PC-9 (cell line): ENCODE data around the gene RASAL3. TPM values are rescaled to one million over a fixed set of nuclear protein-coding genes. Genes with fewer than 3 reads are reported as not detected.

Experiments
- BruUV-seq: library from RNA; stranded (reverse); fragments of 400-500 nt; replicated peaks from 2 replicates; lab custom pipeline; 2021; lab: Mats Ljungman, UMichigan
- CTCF ChIA-PET: fragments of 300-600 bp; sonication (Branson Sonifier 250); formaldehyde crosslinking; loops from one replicate; lab custom pipeline; 2022; ENCODE audit warnings: antibody characterized with exemption; lab: Charles Lee
- POLR2A ChIA-PET: fragments of 300-600 bp; sonication (Branson Sonifier 250); formaldehyde crosslinking; loops from one replicate; lab custom pipeline; 2022; ENCODE audit warnings: antibody characterized with exemption; ENCODE audit not compliant: unreplicated experiment; lab: Charles Lee
- DNase-seq, 2 experiments: peaks; one replicate each; pipeline versions ENCODE4 v3.0.0 to v3.0.0-alpha.2; 2015 to 2022; ENCODE audit warnings: mixed read lengths in 1 of 2
- H2AFZ ChIP-seq: fragments of 200-600 bp; sonication (generic); 2 replicates; pipeline ENCODE4 v1.8.1; 2017; ENCODE audit warnings: antibody characterized with exemption
- H3F3A ChIP-seq: fragments of 200-600 bp; sonication (generic); 2 replicates; pipeline ENCODE4 v1.8.1; 2017; ENCODE audit warnings: antibody characterized with exemption, mild to moderate bottlenecking, low read depth; ENCODE audit not compliant: insufficient read depth
- H3K27ac ChIP-seq: fragments of 200-600 bp; sonication (generic); 2 replicates; pipeline ENCODE4 v1.6.1; 2016; ENCODE audit warnings: mixed run types
- H3K27me3 ChIP-seq: fragments of 200-600 bp; sonication (generic); 2 replicates; pipeline ENCODE4 v1.6.1; 2016; ENCODE audit warnings: low read depth, mixed run types; ENCODE audit not compliant: insufficient read depth
- H3K36me3 ChIP-seq: fragments of 200-600 bp; sonication (generic); 2 replicates; pipeline ENCODE4 v1.6.1; 2016; ENCODE audit warnings: low read depth, mixed run types
- H3K4me1 ChIP-seq: fragments of 200-600 bp; sonication (generic); replicated peaks from 2 replicates; pipeline ENCODE4 v1.6.1; 2016; ENCODE audit warnings: mixed run types; ENCODE audit not compliant: insufficient read depth
- H3K4me2 ChIP-seq: fragments of 200-600 bp; sonication (generic); 2 replicates; pipeline ENCODE4 v1.6.1; 2017; ENCODE audit warnings: mixed run types
- H3K4me3 ChIP-seq: fragments of 200-600 bp; sonication (generic); 2 replicates; pipeline ENCODE4 v1.6.1; 2016; ENCODE audit warnings: mixed run types
- H3K79me2 ChIP-seq: fragments of 200-600 bp; sonication (generic); 2 replicates; pipeline ENCODE4 v1.6.1; 2017; ENCODE audit warnings: low read depth, mixed run types
- H3K9me2 ChIP-seq: fragments of 200-600 bp; sonication (generic); 2 replicates; pipeline ENCODE4 v1.8.1; 2017; ENCODE audit warnings: mild to moderate bottlenecking; ENCODE audit not compliant: insufficient read depth
- H3K9me3 ChIP-seq: fragments of 200-600 bp; sonication (generic); 2 replicates; pipeline ENCODE4 v1.8.1; 2016; ENCODE audit warnings: low read depth; ENCODE audit not compliant: insufficient read depth
- H4K20me1 ChIP-seq: fragments of 200-600 bp; sonication (generic); 2 replicates; pipeline ENCODE4 v1.8.1; 2017; ENCODE audit not compliant: insufficient read depth
- EZH2 ChIP-seq: fragments of 200-600 bp; sonication (generic); IDR thresholded peaks from 2 replicates; pipeline ENCODE4 v1.8.0; 2017; ENCODE audit warnings: antibody characterized with exemption, low read depth
- intact Hi-C: fragments of 100-400 bp; cut with micrococcal nuclease; formaldehyde crosslinking; loops from one replicate; pipeline ENCODE4 v1.10.0; 2022; ENCODE audit not compliant: unreplicated experiment
- total RNA-seq: library from RNA; stranded (reverse); gene quantifications from 2 replicates; pipeline ENCODE4 v1.2.3, GENCODE V29; 2021
- TF ChIP-seq, protein P1 (sequence below): fragments of 200-600 bp; sonication (generic); conservative IDR thresholded peaks from 2 replicates; pipeline ENCODE4 v1.6.1; 2017; ENCODE audit warnings: mixed run types, antibody characterized with exemption, mild to moderate bottlenecking, moderate library complexity

RASAL3 gene
- total RNA-seq, 1 experiment from 2014 or later = not detected

DNA sequence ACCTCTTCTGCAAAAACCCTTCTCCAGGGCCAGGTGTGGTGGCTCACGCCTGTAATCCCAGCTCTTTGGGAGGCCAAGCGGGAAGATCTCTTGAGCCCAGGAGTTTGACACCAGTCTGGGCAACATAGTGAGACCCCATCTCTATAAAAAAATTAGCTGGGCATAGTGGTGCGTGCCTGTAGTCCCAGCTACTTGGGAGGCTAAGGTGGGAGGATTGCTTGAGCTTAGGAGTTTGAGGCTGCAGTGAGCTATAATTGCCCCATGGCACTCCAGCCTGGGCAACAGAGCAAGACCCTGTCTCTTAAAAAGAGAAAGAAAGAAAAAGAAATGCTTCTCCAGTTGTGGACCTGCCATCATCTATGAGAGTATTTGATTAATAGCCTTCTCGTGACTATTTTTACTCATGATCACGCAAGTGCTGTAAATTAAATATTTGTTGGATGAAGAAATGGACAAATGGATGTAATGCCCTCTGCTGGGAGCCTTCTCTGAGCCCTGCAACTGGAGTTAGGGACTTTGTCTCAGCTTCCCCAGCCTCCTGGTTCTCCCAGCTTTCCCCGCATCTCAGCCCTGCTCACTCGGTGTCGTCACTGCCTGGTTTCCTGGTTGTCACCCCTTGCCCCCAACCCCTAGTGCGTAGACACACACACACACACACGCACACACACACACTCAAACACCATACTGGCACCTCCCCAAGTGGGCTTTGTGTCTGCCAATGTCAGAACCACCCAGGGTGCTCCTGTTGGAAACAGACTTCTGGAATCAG is 26.8 kb downstream of the RASAL3 start:
- H3K4me2 ChIP-seq = no peak overlapping the region

DNA sequence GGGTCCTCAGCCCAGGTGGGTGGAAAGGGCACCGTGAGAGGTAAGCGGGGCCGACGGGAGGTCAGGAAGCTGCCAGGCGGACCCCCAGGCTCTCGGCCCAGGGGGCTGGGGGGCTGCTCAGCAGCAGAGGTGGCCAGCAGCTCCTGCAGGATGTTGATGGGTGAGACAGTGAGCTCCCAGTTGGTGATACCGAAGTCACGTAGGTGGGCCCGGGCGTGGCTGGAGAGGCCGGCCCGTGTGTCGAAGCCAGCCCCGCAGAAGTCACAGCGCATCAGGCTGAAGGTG is 27.6 kb downstream of the RASAL3 start:
- no peak for TF ChIP-seq EZH2
- TF ChIP-seq, protein P1, sequence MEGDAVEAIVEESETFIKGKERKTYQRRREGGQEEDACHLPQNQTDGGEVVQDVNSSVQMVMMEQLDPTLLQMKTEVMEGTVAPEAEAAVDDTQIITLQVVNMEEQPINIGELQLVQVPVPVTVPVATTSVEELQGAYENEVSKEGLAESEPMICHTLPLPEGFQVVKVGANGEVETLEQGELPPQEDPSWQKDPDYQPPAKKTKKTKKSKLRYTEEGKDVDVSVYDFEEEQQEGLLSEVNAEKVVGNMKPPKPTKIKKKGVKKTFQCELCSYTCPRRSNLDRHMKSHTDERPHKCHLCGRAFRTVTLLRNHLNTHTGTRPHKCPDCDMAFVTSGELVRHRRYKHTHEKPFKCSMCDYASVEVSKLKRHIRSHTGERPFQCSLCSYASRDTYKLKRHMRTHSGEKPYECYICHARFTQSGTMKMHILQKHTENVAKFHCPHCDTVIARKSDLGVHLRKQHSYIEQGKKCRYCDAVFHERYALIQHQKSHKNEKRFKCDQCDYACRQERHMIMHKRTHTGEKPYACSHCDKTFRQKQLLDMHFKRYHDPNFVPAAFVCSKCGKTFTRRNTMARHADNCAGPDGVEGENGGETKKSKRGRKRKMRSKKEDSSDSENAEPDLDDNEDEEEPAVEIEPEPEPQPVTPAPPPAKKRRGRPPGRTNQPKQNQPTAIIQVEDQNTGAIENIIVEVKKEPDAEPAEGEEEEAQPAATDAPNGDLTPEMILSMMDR = no peak
- POLR2A ChIA-PET = no interaction called here
- Histone ChIP-seq H3K27me3 (no peaks in the 10 kb centered on the region), H3K79me2 (peaks cover 5% of the 10 kb centered on the region), H3K9me2 (no peaks in the 10 kb centered on the region), H3K4me3 (no peak overlapping the region), H3K9me3 (no peaks in the 10 kb centered on the region), H3K27ac (no peak overlapping the region), H3K36me3 (no peaks in the 10 kb centered on the region), H3K4me1 (0 out of 2 replicates have a peak, but pooled peaks cover 5% of the 10 kb centered on the region), H3K4me2 (no peak overlapping the region), H4K20me1 (no peaks in the 10 kb centered on the region), H3F3A (peaks cover 8% of the 10 kb centered on the region; the same call in 1 of the 2 replicates), H2AFZ (no peak overlapping the region)
- intact Hi-C loops = no loop called here
- BruUV-seq = no TSS peak
- DNase-seq = no peak
- CTCF ChIA-PET = interaction anchor here (0.6 kb wide), 1 partner anchor 749 kb away, joined by 3 read pairs; no protein-coding TSS in a partner anchor

More for the DNA sequence above, 26.8 kb downstream of the RASAL3 start:
- Histone ChIP-seq H3K79me2 (no peaks in the 10 kb centered on the region), H3K9me3 (no peaks in the 10 kb centered on the region), H3K4me3 (no peak overlapping the region), H4K20me1 (no peaks in the 10 kb centered on the region), H3K9me2 (no peaks in the 10 kb centered on the region), H3K27ac (no peak overlapping the region), H3K27me3 (no peaks in the 10 kb centered on the region), H3F3A (peaks cover 8% of the 10 kb centered on the region; the same call in 1 of the 2 replicates), H3K4me1 (0 out of 2 replicates have a peak, but pooled peaks cover 5% of the 10 kb centered on the region), H3K36me3 (no peaks in the 10 kb centered on the region), H2AFZ (no peak overlapping the region)
- no TSS peak for BruUV-seq
- intact Hi-C loops = no loop called here
- TF ChIP-seq, protein P1 = no peak
- TF ChIP-seq EZH2 = no peak
- CTCF ChIA-PET = no interaction called here
- no peak for DNase-seq
- POLR2A ChIA-PET = no interaction called here

DNA sequence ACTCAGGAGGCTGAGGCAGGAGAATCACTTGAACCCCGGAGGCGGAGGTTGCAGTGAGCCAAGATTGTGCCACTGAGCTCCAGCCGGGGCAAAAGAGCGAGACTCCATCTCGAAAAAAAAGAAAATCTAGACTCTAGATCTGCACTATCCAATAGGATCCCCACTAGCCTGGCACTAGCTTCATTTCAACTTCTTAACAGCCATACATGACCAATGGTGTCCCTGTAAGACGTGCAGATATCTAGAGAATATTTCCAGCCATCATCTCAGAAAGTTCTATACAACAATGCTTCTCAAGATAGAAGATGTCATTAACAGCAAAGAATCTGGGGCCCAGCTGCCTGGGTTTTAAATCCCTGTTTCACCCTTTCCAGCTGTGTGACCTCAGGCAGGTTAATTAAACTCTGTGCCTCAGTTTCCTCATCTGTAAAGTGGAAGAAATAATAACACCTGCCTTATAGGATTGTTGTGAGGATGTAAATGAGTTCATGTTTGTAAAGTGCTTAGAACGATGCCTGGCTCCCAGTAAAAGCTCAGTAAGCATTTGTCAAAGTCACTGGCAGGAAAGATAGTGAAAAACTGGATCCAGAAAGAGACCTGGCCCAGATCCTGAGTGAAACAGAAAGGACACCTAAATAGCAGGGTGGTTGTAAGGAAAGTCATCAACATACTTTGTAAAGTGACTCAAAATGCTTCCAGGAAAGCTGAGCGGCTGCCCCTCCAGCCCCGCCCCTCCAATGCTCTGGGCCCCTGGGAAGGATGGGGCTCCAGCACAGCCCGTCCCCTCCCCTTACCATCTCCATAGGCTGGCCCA is 28.1 kb downstream of the RASAL3 start:
- TF ChIP-seq, protein P1 = no peak
- no peak for TF ChIP-seq EZH2
- CTCF ChIA-PET = interaction anchor here (0.6 kb wide), 1 partner anchor 749 kb away, joined by 3 read pairs; no protein-coding TSS in a partner anchor

More for the DNA sequence above, 28.1 kb downstream of the RASAL3 start:
- H3K36me3 ChIP-seq = no peaks in the 10 kb centered on the region
- H3K27me3 ChIP-seq = no peaks in the 10 kb centered on the region
- no peaks in the 10 kb centered on the region for H4K20me1 ChIP-seq
- H3K9me3 ChIP-seq = no peaks in the 10 kb centered on the region
- no TSS peak for BruUV-seq
- H3K9me2 ChIP-seq = no peaks in the 10 kb centered on the region
- peaks cover 5% of the 10 kb centered on the region for H3K4me1 ChIP-seq
- H3K4me2 ChIP-seq = no peak overlapping the region
- no peak overlapping the region for H3K27ac ChIP-seq
- H3K4me3 ChIP-seq = no peak overlapping the region
- intact Hi-C loops = no loop called here
- peaks cover 10% of the 10 kb centered on the region for H3K79me2 ChIP-seq
- no peak overlapping the region for H2AFZ ChIP-seq
- POLR2A ChIA-PET = interaction anchor here (0.6 to 1.0 kb wide), 3 partner anchors 16 to 819 kb away, joined by 3 to 12 read pairs (median 4); no protein-coding TSS in a partner anchor
- H3F3A ChIP-seq = peaks cover 8% of the 10 kb centered on the region; the same call in 1 of the 2 replicates
- DNase-seq = no peak
